WERI-Rb-1 (cell line): ENCODE results near the gene CDH5.

Experiments used
- DNase-seq: peaks from one replicate; pipeline ENCODE4 v3.0.0-alpha.2; 2020
- H3K27ac ChIP-seq: fragments of 250-450 bp; sonication (Bioruptor Pico); 2 replicates; pipeline ENCODE4 v1.5.1; 2020; ENCODE audit warnings: mild to moderate bottlenecking, moderate library complexity
- H3K27me3 ChIP-seq: fragments of 250-450 bp; sonication (Bioruptor Pico); 2 replicates; pipeline ENCODE4 v1.5.1; 2021; ENCODE audit warnings: mild to moderate bottlenecking, low read depth, moderate library complexity; ENCODE audit not compliant: insufficient read depth, severe bottlenecking
- H3K36me3 ChIP-seq: fragments of 250-450 bp; sonication (Bioruptor Pico); 2 replicates; pipeline ENCODE4 v1.5.1; 2020; ENCODE audit warnings: mild to moderate bottlenecking, moderate library complexity
- H3K4me3 ChIP-seq: 2 replicates; pipeline ENCODE4 v1.5.1; 2011; ENCODE audit warnings: low read depth, mild to moderate bottlenecking, control low read depth, low read length
- H3K9me3 ChIP-seq: fragments of 250-450 bp; sonication (Bioruptor Pico); 2 replicates; pipeline ENCODE4 v1.5.1; 2021; ENCODE audit warnings: mild to moderate bottlenecking, moderate library complexity; ENCODE audit not compliant: severe bottlenecking
- CTCF ChIP-seq: IDR thresholded peaks from 2 replicates; pipeline ENCODE4 v1.5.1; 2011; ENCODE audit warnings: low read depth, mild to moderate bottlenecking, control low read depth, inconsistent platforms, low read length

CDH5 gene

GRCh38 chr16:66427036-66427860 is 60.8 kb downstream of the CDH5 start, which contains the start of gene BEAN1:
Gene BEAN1, plus strand, starts transcription at chr16:66427295. Its CDS starts 10,382 bp downstream, at chr16:66437677.
- Histone ChIP-seq H3K36me3 (no peaks in the 10 kb centered on the region), H3K9me3 (peaks cover 2% of the 10 kb centered on the region), H3K27ac (no peak within 1 kb of the TSS), H3K27me3 (no peaks in the 10 kb centered on the region), H3K4me3 (peak within 1 kb of the TSS; percentile 44)
- no peak for TF ChIP-seq CTCF
- DNase-seq = peak; percentile 45

DNA sequence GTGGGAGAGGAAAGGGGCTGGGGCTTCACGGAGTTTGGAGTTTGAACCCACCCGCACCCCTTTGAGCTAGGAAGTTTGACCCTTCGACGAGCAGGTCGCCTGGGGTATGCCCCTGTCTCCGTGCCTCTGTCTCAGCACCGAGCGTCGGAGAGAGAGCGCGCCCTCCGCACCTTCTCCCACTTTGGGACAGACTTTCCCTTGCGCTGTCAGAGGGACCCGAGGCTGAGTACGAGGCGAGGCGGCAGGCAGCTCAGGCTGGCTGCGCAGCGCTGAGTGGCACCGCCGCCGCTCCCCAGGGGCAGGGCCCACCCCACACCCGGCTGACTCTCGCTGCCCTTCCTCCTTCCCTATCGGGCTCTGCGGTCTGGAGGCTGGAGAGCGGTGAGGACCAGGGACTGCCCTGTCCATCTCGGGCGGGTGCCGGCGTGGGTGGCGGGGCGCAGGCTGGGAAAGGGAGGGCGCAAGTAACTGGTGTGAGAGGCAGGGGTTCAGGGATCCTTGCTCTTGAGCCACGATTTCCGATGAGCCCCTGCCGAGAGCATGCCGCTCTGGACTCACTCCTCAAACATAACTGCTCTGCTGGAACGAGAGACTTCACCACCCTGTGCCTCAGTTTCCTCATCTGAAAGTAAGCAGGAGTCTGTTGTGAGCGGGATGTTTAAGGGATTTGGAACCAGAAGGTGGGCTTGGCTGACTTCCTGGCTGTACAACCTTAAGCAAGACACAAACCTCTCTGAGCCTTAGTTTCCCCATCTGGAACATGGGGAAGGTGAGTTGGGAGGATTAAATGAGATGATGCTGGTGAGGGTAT is 61.6 kb downstream of the CDH5 start:
- Histone ChIP-seq H3K4me3 (no peak overlapping the region; the same call in none of the 2 replicates), H3K9me3 (peaks cover 2% of the 10 kb centered on the region), H3K27ac (no peak overlapping the region), H3K27me3 (no peaks in the 10 kb centered on the region), H3K36me3 (no peaks in the 10 kb centered on the region)
- no peak for DNase-seq
- TF ChIP-seq CTCF = no peak

GRCh38 chr16:66428682-66429251 is 62.3 kb downstream of the CDH5 start:
- Histone ChIP-seq H3K27me3 (no peaks in the 10 kb centered on the region), H3K4me3 (no peak overlapping the region), H3K9me3 (peaks cover 2% of the 10 kb centered on the region), H3K27ac (no peak overlapping the region), H3K36me3 (no peaks in the 10 kb centered on the region)
- no peak for DNase-seq
- no peak for TF ChIP-seq CTCF

GRCh38 chr16:66429290-66429962 is 62.9 kb downstream of the CDH5 start:
- H3K4me3 ChIP-seq = no peak overlapping the region
- TF ChIP-seq CTCF = 0 out of 2 replicates have a peak, but pooled peaks have one; percentile 20
- peaks cover 2% of the 10 kb centered on the region for H3K9me3 ChIP-seq
- no peak for DNase-seq
- H3K36me3 ChIP-seq = no peaks in the 10 kb centered on the region
- no peaks in the 10 kb centered on the region for H3K27me3 ChIP-seq
- no peak overlapping the region for H3K27ac ChIP-seq

DNA sequence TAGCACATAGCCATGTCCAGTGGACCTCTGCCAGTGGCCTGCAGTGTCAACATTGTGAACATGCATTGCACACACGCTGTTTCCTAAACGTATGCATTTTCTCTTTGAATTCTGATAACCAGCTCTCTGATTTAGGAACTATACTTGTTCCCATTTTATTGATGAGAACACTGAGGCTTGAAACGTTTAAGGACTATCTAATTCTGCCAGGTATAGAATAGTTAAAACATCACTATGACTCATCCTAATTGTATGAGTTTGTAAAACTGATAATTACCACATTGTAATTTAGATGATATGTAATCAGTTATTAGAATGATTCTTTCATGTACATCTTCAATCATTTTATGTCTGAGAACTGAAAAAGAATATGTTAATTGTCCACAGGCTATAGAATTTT is 63.7 kb downstream of the CDH5 start:
- Histone ChIP-seq H3K4me3 (no peak overlapping the region), H3K27me3 (no peaks in the 10 kb centered on the region), H3K9me3 (no peaks in the 10 kb centered on the region), H3K36me3 (no peaks in the 10 kb centered on the region), H3K27ac (no peak overlapping the region)
- no peak for TF ChIP-seq CTCF
- DNase-seq = no peak
